HG02759 (cell line): Measurements from ENCODE around the gene FKBP6.
"Not testable (repeated sequence)": the region's sequence is repeated elsewhere in the genome, so short reads cannot be mapped to it uniquely, and the experiment has no call there.

ENCODE experiments used
- ATAC-seq: cut with Tn5 transposase; IDR thresholded peaks from one replicate; pipeline ENCODE4 v1.9.1; 2021; ENCODE audit warnings: mild to moderate bottlenecking, moderate library complexity; ENCODE audit not compliant: unreplicated experiment

The FKBP6 gene

GRCh38 chr7:73354196-73354595, 26.2 kb downstream of the FKBP6 start:
- no peak for ATAC-seq

- ATAC-seq, result no peak
These were observed 26.9 kb downstream of the FKBP6 start for GRCh38 chr7:73354821-73355220.

- ATAC-seq, result no peak
These were observed 28.2 kb downstream of the FKBP6 start for GRCh38 chr7:73356159-73356558.

- ATAC-seq, result no peak
These were observed 30.8 kb downstream of the FKBP6 start for GRCh38 chr7:73358590-73359275.

GRCh38 chr7:73359306-73359705, 31.3 kb downstream of the FKBP6 start:
- ATAC-seq, result no peak

GRCh38 chr7:73359746-73360375, 31.9 kb downstream of the FKBP6 start:
- ATAC-seq, result no peak

GRCh38 chr7:73360590-73360989, 32.6 kb downstream of the FKBP6 start:
- not testable (repeated sequence) for ATAC-seq

- no peak for ATAC-seq
These were observed 35.5 kb downstream of the FKBP6 start for GRCh38 chr7:73363225-73364005.

- ATAC-seq, result no peak
These were observed 36.2 kb downstream of the FKBP6 start for GRCh38 chr7:73364006-73364728.

- no peak for ATAC-seq
These were observed 38.2 kb downstream of the FKBP6 start for GRCh38 chr7:73366127-73366526.

- ATAC-seq, result no peak
These were observed 39.0 kb downstream of the FKBP6 start for GRCh38 chr7:73366990-73367389.

- ATAC-seq, result no peak
These were observed 41.0 kb downstream of the FKBP6 start for GRCh38 chr7:73369009-73369408.

GRCh38 chr7:73369622-73370021, 41.7 kb downstream of the FKBP6 start:
- no peak for ATAC-seq

GRCh38 chr7:73373741-73374140, 45.8 kb downstream of the FKBP6 start:
- ATAC-seq, result no peak

GRCh38 chr7:73376262-73376661, 48.3 kb downstream of the FKBP6 start:
- not testable (repeated sequence) for ATAC-seq

GRCh38 chr7:73376671-73377412, 48.9 kb downstream of the FKBP6 start:
- ATAC-seq, result no peak

- ATAC-seq, result not testable (repeated sequence)
These were observed 49.6 kb downstream of the FKBP6 start for GRCh38 chr7:73377413-73378200.

- ATAC-seq, result no peak
These were observed 55.1 kb downstream of the FKBP6 start for GRCh38 chr7:73382934-73383503.

GRCh38 chr7:73387221-73387828, 59.4 kb downstream of the FKBP6 start:
- no peak for ATAC-seq
